Testis (tissue), 3 donors: ENCODE data around the gene CDH4. TPM values are rescaled to one million over a fixed set of nuclear protein-coding genes. Genes with fewer than 3 reads are reported as not detected.

Experiments
- DNase-seq: peaks from one replicate; pipeline ENCODE4 v3.0.0-alpha.2; 2019
- H3K27ac ChIP-seq, 2 donors: fragments of 200-600 bp; sonication (generic); one replicate each; pipeline ENCODE4 v1.5.1; 2019
- H3K27me3 ChIP-seq: fragments of 200-600 bp; sonication (generic); one replicate; pipeline ENCODE4 v1.5.1; 2019
- H3K36me3 ChIP-seq: fragments of 200-600 bp; sonication (generic); one replicate; pipeline ENCODE4 v1.5.1; 2017; ENCODE audit warnings: low read depth; ENCODE audit errors: missing control alignments
- H3K4me1 ChIP-seq: fragments of 200-600 bp; sonication (generic); one replicate; pipeline ENCODE4 v1.5.1; 2019
- H3K4me3 ChIP-seq, 2 donors: fragments of 200-600 bp; sonication (generic); one replicate each; pipeline ENCODE4 v1.5.1; 2017 to 2019
- H3K9me3 ChIP-seq: fragments of 200-600 bp; sonication (generic); one replicate; pipeline ENCODE4 v1.5.1; 2017
- CTCF ChIP-seq, 3 experiments: fragments of 450-650 bp in 2 of 3; fragments of 200-600 bp in 1 of 3; sonication (generic) in 1 of 3; IDR thresholded peaks; one replicate each; pipeline ENCODE4 v1.5.1; 2016 to 2019; ENCODE audit warnings: antibody characterized with exemption in 3 of 3, mild to moderate bottlenecking in 2 of 3, moderate library complexity in 1 of 3
- POLR2A ChIP-seq: fragments of 450-650 bp; IDR thresholded peaks from one replicate; pipeline ENCODE4 v1.6.1; 2017; ENCODE audit warnings: antibody characterized with exemption, mild to moderate bottlenecking, moderate library complexity
- WGBS, 2 donors: methylation state at CpG; one replicate each; pipeline ENCODE4 v1.1.5; 2018; 5-methylcytosine and 5-hydroxymethylcytosine counted together
- intact Hi-C: fragments of 100-400 bp; cut with DNase I; formaldehyde crosslinking; loops from one replicate; pipeline ENCODE4 v1.15.1; 2023; ENCODE audit warnings: low total_unique reads
- polyA plus RNA-seq: library from polyadenylated mRNA; stranded (reverse); fragments of 350-450 nt; fragmentation: Illumina TruSeq; extraction: RNeasy Lipid Tissue Mini Kit (QIAGEN cat#74804); gene quantifications from one replicate; pipeline ENCODE4 v1.2.3, GENCODE V29; 2014; ENCODE audit warnings: low read depth, low replicate concordance; ENCODE audit not compliant: insufficient read depth
- total RNA-seq, 2 donors: library from RNA; depleted of rRNA; stranded (reverse); fragments of >200 nt; gene quantifications; one replicate each; pipeline ENCODE4 v1.2.3, GENCODE V29; 2016

Gene CDH4
- total and polyA plus RNA-seq, 3 donors from 2014 or later, result 1.4 to 3.3 (median 1.9) TPM

- H3K4me3 ChIP-seq, result no peak overlapping the region
- DNase-seq, result no peak
- intact Hi-C loops, result no loop called here
- 72 to 82% methylated on average over 13 of the region's 13 CpGs for WGBS, 2 donors
- no peak overlapping the region for H3K27ac ChIP-seq
- H3K36me3 ChIP-seq, result no peaks in the 10 kb centered on the region
- no peak for TF ChIP-seq POLR2A
- TF ChIP-seq CTCF (IDR thresholded peaks at IDR 0.05), result no peak
- no peaks in the 10 kb centered on the region for H3K27me3 ChIP-seq
- H3K9me3 ChIP-seq, result no peaks in the 10 kb centered on the region
- no peaks in the 10 kb centered on the region for H3K4me1 ChIP-seq
These were observed 59.8 kb downstream of the CDH4 start for GRCh38 chr20:61311656-61312387.

GRCh38 chr20:61312925-61313324 is 60.9 kb downstream of the CDH4 start:
- intact Hi-C loops, result no loop called here
- no peaks in the 10 kb centered on the region for H3K36me3 ChIP-seq
- no peak overlapping the region for H3K4me3 ChIP-seq
- H3K27me3 ChIP-seq, result no peaks in the 10 kb centered on the region
- 76 to 85% methylated on average over 11 to 13 of the region's 13 CpGs for WGBS, 2 donors
- no peak for DNase-seq
- H3K9me3 ChIP-seq, result no peaks in the 10 kb centered on the region
- TF ChIP-seq POLR2A (no peak), CTCF (IDR thresholded peaks at IDR 0.05) (no peak)
- H3K27ac ChIP-seq, result no peak overlapping the region
- no peaks in the 10 kb centered on the region for H3K4me1 ChIP-seq

GRCh38 chr20:61313396-61313795 is 61.3 kb downstream of the CDH4 start:
- TF ChIP-seq POLR2A, result no peak
- Histone ChIP-seq H3K9me3 (no peaks in the 10 kb centered on the region), H3K27me3 (no peaks in the 10 kb centered on the region), H3K4me3 (no peak overlapping the region), H3K36me3 (no peaks in the 10 kb centered on the region), H3K27ac (no peak overlapping the region), H3K4me1 (no peaks in the 10 kb centered on the region)
- no peak for DNase-seq
- WGBS, 2 donors, result 93 to 95% methylated on average over 11 of the region's 11 CpGs
- intact Hi-C loops, result no loop called here

GRCh38 chr20:61314326-61315010 is 62.4 kb downstream of the CDH4 start:
- no peaks in the 10 kb centered on the region for H3K9me3 ChIP-seq
- no peaks in the 10 kb centered on the region for H3K27me3 ChIP-seq
- 81 to 88% methylated on average over 17 of the region's 17 CpGs for WGBS, 2 donors
- TF ChIP-seq CTCF (IDR thresholded peaks at IDR 0.05), result no peak
- no peak for TF ChIP-seq POLR2A
- no peak overlapping the region for H3K4me3 ChIP-seq
- H3K36me3 ChIP-seq, result no peaks in the 10 kb centered on the region
- no peak overlapping the region for H3K27ac ChIP-seq
- H3K4me1 ChIP-seq, result no peaks in the 10 kb centered on the region
- intact Hi-C loops, result no loop called here
- no peak for DNase-seq

- H3K27me3 ChIP-seq, result no peaks in the 10 kb centered on the region
- H3K27ac ChIP-seq, result no peak overlapping the region
- no peaks in the 10 kb centered on the region for H3K36me3 ChIP-seq
- no peak for TF ChIP-seq CTCF (IDR thresholded peaks at IDR 0.05)
- WGBS, 2 donors, result 79 to 83% methylated on average over 9 of the region's 9 CpGs
- intact Hi-C loops, result no loop called here
- H3K9me3 ChIP-seq, result no peaks in the 10 kb centered on the region
- H3K4me1 ChIP-seq, result no peaks in the 10 kb centered on the region
- no peak for DNase-seq
- no peak overlapping the region for H3K4me3 ChIP-seq
These were observed 63.3 kb downstream of the CDH4 start for GRCh38 chr20:61315319-61315718.
